Vagina (tissue), 2 donors: ENCODE results near the gene SELENOS.

Experiments used
- POLR2A ChIP-seq, 2 donors: fragments of 450-650 bp; IDR thresholded peaks; one replicate each; pipeline ENCODE4 v1.6.1; 2017; ENCODE audit warnings: antibody characterized with exemption in 2 of 2, mild to moderate bottlenecking in 2 of 2, moderate library complexity in 2 of 2
- TF ChIP-seq, protein P1 (sequence below), 3 experiments: fragments of 450-650 bp in 2 of 3; fragments of 200-600 bp in 1 of 3; sonication (generic) in 1 of 3; IDR thresholded peaks; one replicate each; pipeline ENCODE4 v1.5.1; 2017 to 2019; ENCODE audit warnings: antibody characterized with exemption in 3 of 3, mild to moderate bottlenecking in 2 of 3, moderate library complexity in 2 of 3

DNA sequence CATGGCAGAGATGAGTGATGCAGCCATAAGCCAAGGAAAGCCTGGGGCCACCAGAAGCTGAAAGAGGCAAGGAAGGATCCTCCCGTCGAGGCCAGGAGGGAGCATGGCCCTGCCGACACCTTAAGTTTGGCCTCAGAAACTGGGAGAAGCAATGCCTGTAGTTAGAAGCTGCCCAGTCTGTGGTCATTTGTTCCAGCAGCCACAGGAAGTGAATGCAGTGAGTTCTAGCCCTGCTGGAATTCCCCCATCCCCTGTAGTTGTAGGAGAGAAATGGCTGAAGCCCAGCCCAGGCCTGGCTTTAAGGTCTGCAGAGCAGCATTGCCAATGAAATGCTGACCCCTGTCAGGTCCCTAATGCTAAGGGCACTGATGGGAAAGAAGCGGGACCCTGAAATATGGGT lies 13.3 kb downstream of the SELENOS start:
- TF ChIP-seq, protein P1, sequence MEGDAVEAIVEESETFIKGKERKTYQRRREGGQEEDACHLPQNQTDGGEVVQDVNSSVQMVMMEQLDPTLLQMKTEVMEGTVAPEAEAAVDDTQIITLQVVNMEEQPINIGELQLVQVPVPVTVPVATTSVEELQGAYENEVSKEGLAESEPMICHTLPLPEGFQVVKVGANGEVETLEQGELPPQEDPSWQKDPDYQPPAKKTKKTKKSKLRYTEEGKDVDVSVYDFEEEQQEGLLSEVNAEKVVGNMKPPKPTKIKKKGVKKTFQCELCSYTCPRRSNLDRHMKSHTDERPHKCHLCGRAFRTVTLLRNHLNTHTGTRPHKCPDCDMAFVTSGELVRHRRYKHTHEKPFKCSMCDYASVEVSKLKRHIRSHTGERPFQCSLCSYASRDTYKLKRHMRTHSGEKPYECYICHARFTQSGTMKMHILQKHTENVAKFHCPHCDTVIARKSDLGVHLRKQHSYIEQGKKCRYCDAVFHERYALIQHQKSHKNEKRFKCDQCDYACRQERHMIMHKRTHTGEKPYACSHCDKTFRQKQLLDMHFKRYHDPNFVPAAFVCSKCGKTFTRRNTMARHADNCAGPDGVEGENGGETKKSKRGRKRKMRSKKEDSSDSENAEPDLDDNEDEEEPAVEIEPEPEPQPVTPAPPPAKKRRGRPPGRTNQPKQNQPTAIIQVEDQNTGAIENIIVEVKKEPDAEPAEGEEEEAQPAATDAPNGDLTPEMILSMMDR (IDR thresholded peaks at IDR 0.05): no peak
- no peak for TF ChIP-seq POLR2A (IDR thresholded peaks at IDR 0.05)
